ENCODE data around the gene MPST.

Gene MPST

GRCh38 chr22:37046589-37046988, 27.0 kb downstream of the MPST start:
- POLR2A ChIA-PET = interaction anchor here (0.5 to 0.7 kb wide), 2 partner anchors 26 to 182 kb away, joined by 3 to 4 read pairs; no protein-coding TSS in a partner anchor
- no peak for DNase-seq (ENCODE audit: extremely low spot score)
- no peak for TF ChIP-seq ELF4 (IDR thresholded peaks at IDR 0.05)
- TF ChIP-seq ARNT (IDR thresholded peaks at IDR 0.05) = no peak
- TF ChIP-seq LEF1 (IDR thresholded peaks at IDR 0.05; ENCODE audit: borderline replicate concordance) = no peak
- no peak for TF ChIP-seq BHLHE40 (IDR thresholded peaks at IDR 0.05; ENCODE audit: borderline replicate concordance)
- no peak for TF ChIP-seq SUZ12 (IDR thresholded peaks at IDR 0.05)
- TF ChIP-seq CTBP1 (IDR thresholded peaks at IDR 0.05; ENCODE audit: borderline replicate concordance) = no peak
- TF ChIP-seq FOXK2 (IDR thresholded peaks at IDR 0.05) = no peak
- TF ChIP-seq FOXM1 (IDR thresholded peaks at IDR 0.05; ENCODE audit: borderline replicate concordance) = no peak
- CTCF ChIA-PET = interaction anchor here (0.6 to 1.3 kb wide), 8 partner anchors 8 to 975 kb away, joined by 3 to 9 read pairs (median 4); no protein-coding TSS in a partner anchor

GRCh38 chr22:37047006-37047405, 27.5 kb downstream of the MPST start:
- CTCF ChIA-PET = interaction anchor here (1.1 to 1.3 kb wide), 2 partner anchors 13 to 188 kb away, joined by 3 read pairs; no protein-coding TSS in a partner anchor
- POLR2A ChIA-PET = no interaction called here
- DNase-seq (ENCODE audit: extremely low spot score) = no peak
- TF ChIP-seq ELF4 (IDR thresholded peaks at IDR 0.05) (no peak), PKNOX1 (IDR thresholded peaks at IDR 0.05) (no peak), HDGF (IDR thresholded peaks at IDR 0.05; ENCODE audit: borderline replicate concordance) (no peak), FOXA1 (IDR thresholded peaks at IDR 0.05) (no peak), NFRKB (IDR thresholded peaks at IDR 0.05) (no peak), LEF1 (IDR thresholded peaks at IDR 0.05; ENCODE audit: borderline replicate concordance) (no peak), SP1 (IDR thresholded peaks at IDR 0.05) (no peak), BHLHE40 (IDR thresholded peaks at IDR 0.05; ENCODE audit: borderline replicate concordance) (no peak), ZNF384 (IDR thresholded peaks at IDR 0.05) (no peak), ARNT (IDR thresholded peaks at IDR 0.05) (no peak), CTBP1 (IDR thresholded peaks at IDR 0.05; ENCODE audit: borderline replicate concordance) (no peak), TARDBP (IDR thresholded peaks at IDR 0.05) (no peak), L3MBTL2 (conservative IDR thresholded peaks at IDR 0.05) (no peak), FOXK2 (IDR thresholded peaks at IDR 0.05) (no peak), FOXM1 (IDR thresholded peaks at IDR 0.05; ENCODE audit: borderline replicate concordance) (no peak)

- ChIA-PET POLR2A (no interaction called here), CTCF (no interaction called here)
- no peak for TF ChIP-seq PKNOX1 (IDR thresholded peaks at IDR 0.05)
- TF ChIP-seq LEF1 (IDR thresholded peaks at IDR 0.05; ENCODE audit: borderline replicate concordance) = no peak
- TF ChIP-seq BHLHE40 (IDR thresholded peaks at IDR 0.05; ENCODE audit: borderline replicate concordance) = no peak
- TF ChIP-seq NFRKB (IDR thresholded peaks at IDR 0.05) = no peak
- no peak for TF ChIP-seq L3MBTL2 (conservative IDR thresholded peaks at IDR 0.05)
- TF ChIP-seq FOXK2 (IDR thresholded peaks at IDR 0.05) = no peak
- no peak for TF ChIP-seq HDGF (IDR thresholded peaks at IDR 0.05; ENCODE audit: borderline replicate concordance)
- TF ChIP-seq ELF4 (IDR thresholded peaks at IDR 0.05) = no peak
- no peak for TF ChIP-seq CTBP1 (IDR thresholded peaks at IDR 0.05; ENCODE audit: borderline replicate concordance)
- no peak for TF ChIP-seq FOXA1 (IDR thresholded peaks at IDR 0.05)
- TF ChIP-seq TARDBP (IDR thresholded peaks at IDR 0.05) = no peak
- TF ChIP-seq SUZ12 (IDR thresholded peaks at IDR 0.05) = no peak
- no peak for TF ChIP-seq FOXM1 (IDR thresholded peaks at IDR 0.05; ENCODE audit: borderline replicate concordance)
- no peak for TF ChIP-seq ZNF384 (IDR thresholded peaks at IDR 0.05)
- TF ChIP-seq ARNT (IDR thresholded peaks at IDR 0.05) = no peak
- no peak for TF ChIP-seq SP1 (IDR thresholded peaks at IDR 0.05)
- no peak for DNase-seq (ENCODE audit: extremely low spot score)
These were observed 28.6 kb downstream of the MPST start for GRCh38 chr22:37048133-37048532.

GRCh38 chr22:37049224-37049623, 29.7 kb downstream of the MPST start:
- ChIA-PET POLR2A (interaction anchor here (1.1 kb wide), 1 partner anchor 30 kb away, joined by 4 read pairs; the partner anchor contains the start of genes MPST and TST), CTCF (no interaction called here)
- no peak for DNase-seq (ENCODE audit: extremely low spot score)
- no peak for TF ChIP-seq ZNF384 (IDR thresholded peaks at IDR 0.05)
- TF ChIP-seq CTBP1 (IDR thresholded peaks at IDR 0.05; ENCODE audit: borderline replicate concordance) = no peak
- TF ChIP-seq L3MBTL2 (conservative IDR thresholded peaks at IDR 0.05) = no peak
- no peak for TF ChIP-seq FOXA1 (IDR thresholded peaks at IDR 0.05)
- TF ChIP-seq FOXM1 (IDR thresholded peaks at IDR 0.05; ENCODE audit: borderline replicate concordance) = no peak

GRCh38 chr22:37050913-37051312, 31.4 kb downstream of the MPST start:
- no peak for TF ChIP-seq BHLHE40 (IDR thresholded peaks at IDR 0.05; ENCODE audit: borderline replicate concordance)
- TF ChIP-seq ZNF384 (IDR thresholded peaks at IDR 0.05) = no peak
- TF ChIP-seq PKNOX1 (IDR thresholded peaks at IDR 0.05) = no peak
- TF ChIP-seq L3MBTL2 (conservative IDR thresholded peaks at IDR 0.05) = no peak
- no peak for TF ChIP-seq LEF1 (IDR thresholded peaks at IDR 0.05; ENCODE audit: borderline replicate concordance)
- no peak for TF ChIP-seq CTBP1 (IDR thresholded peaks at IDR 0.05; ENCODE audit: borderline replicate concordance)
- POLR2A ChIA-PET = interaction anchor here (0.6 to 2.4 kb wide), 10 partner anchors 9 to 149 kb away, joined by 3 to 12 read pairs (median 4); partner anchors contain the start of gene TST
- CTCF ChIA-PET = interaction anchor here (0.5 to 1.4 kb wide), 3 partner anchors 48 to 195 kb away, joined by 3 to 5 read pairs (median 3); no protein-coding TSS in a partner anchor
- DNase-seq (ENCODE audit: extremely low spot score) = no peak
